IMR-90 (cell line): ENCODE measurements around the gene PPP1R12B. TPM values are rescaled to one million over a fixed set of nuclear protein-coding genes. Genes with fewer than 3 reads are reported as not detected.

Experiments used
- ATAC-seq: fragments of 200-7000 bp; cut with Tn5 transposase; 2 replicates; pipeline ENCODE4 v1.9.1; 2020; ENCODE audit warnings: low read depth, mild to moderate bottlenecking, moderate library complexity
- BruUV-seq: library from RNA; stranded (reverse); fragments of 400-500 nt; replicated peaks from 2 replicates; lab custom pipeline; 2021; lab: Mats Ljungman, UMichigan
- CTCF ChIA-PET: fragments of 300-600 bp; formaldehyde crosslinking; extraction: SDS; loops from one replicate; lab custom pipeline; 2021; ENCODE audit warnings: antibody characterized with exemption; lab: Yijun Ruan, JAX
- POLR2A ChIA-PET: fragments of 300-600 bp; sonication (Branson Sonifier 250); formaldehyde crosslinking; loops from one replicate; lab custom pipeline; 2022; ENCODE audit warnings: antibody characterized with exemption; ENCODE audit not compliant: unreplicated experiment; lab: Charles Lee
- DNase-seq: peaks from one replicate; pipeline ENCODE4 v3.0.0; 2013
- H2AFZ ChIP-seq: replicated peaks from 2 replicates; pipeline ENCODE3; 2013; ENCODE audit warnings: low read length, mild to moderate bottlenecking; ENCODE audit not compliant: poor library complexity
- H2AK5ac ChIP-seq: 2 replicates; pipeline ENCODE4 v1.6.1; 2013; ENCODE audit warnings: low read depth, low read length, inconsistent platforms
- H2AK9ac ChIP-seq: replicated peaks from 2 replicates; pipeline ENCODE3; 2013; ENCODE audit warnings: mild to moderate bottlenecking, low read depth, low read length, moderate library complexity; ENCODE audit not compliant: poor library complexity
- H2BK120ac ChIP-seq: 2 replicates; pipeline ENCODE4 v1.6.1; 2013; ENCODE audit warnings: low read depth, low read length, inconsistent platforms
- H2BK15ac ChIP-seq: 3 replicates; pipeline ENCODE4 v1.6.1; 2013; ENCODE audit warnings: low read depth, low read length, inconsistent platforms
- H2BK20ac ChIP-seq: 2 replicates; pipeline ENCODE4 v1.6.1; 2013; ENCODE audit warnings: low read depth, mild to moderate bottlenecking, inconsistent platforms, low read length, moderate library complexity
- H2BK5ac ChIP-seq: 2 replicates; pipeline ENCODE4 v1.6.1; 2013; ENCODE audit warnings: mild to moderate bottlenecking, low read depth, low read length, inconsistent platforms; ENCODE audit not compliant: poor library complexity, severe bottlenecking
- H3K14ac ChIP-seq: replicated peaks from 2 replicates; pipeline ENCODE4 v1.6.1; 2013; ENCODE audit warnings: low read depth, low read length, inconsistent platforms
- H3K18ac ChIP-seq: 2 replicates; pipeline ENCODE4 v1.6.1; 2013; ENCODE audit warnings: low read depth, low read length, control low read depth
- H3K23ac ChIP-seq: 2 replicates; pipeline ENCODE4 v1.6.1; 2013; ENCODE audit warnings: low read depth, low read length, inconsistent platforms
- H3K27ac ChIP-seq: 2 replicates; pipeline ENCODE4 v1.5.1; 2013; ENCODE audit warnings: mild to moderate bottlenecking, control low read depth, low read length; ENCODE audit not compliant: insufficient read depth
- H3K27me3 ChIP-seq: 2 replicates; pipeline ENCODE4 v1.6.1; 2013; ENCODE audit warnings: low read length; ENCODE audit not compliant: control insufficient read depth, insufficient read depth
- H3K36me3 ChIP-seq: 2 replicates; pipeline ENCODE4 v1.6.1; 2013; ENCODE audit warnings: low read length, mixed read lengths; ENCODE audit not compliant: control insufficient read depth, insufficient read depth
- H3K4ac ChIP-seq: 2 replicates; pipeline ENCODE4 v1.6.1; 2013; ENCODE audit warnings: low read depth, low read length, inconsistent platforms
- H3K4me1 ChIP-seq: 2 replicates; pipeline ENCODE4 v1.6.1; 2013; ENCODE audit warnings: low read length, mixed read lengths; ENCODE audit not compliant: control insufficient read depth, insufficient read depth
- H3K4me2 ChIP-seq: 2 replicates; pipeline ENCODE4 v1.6.1; 2013; ENCODE audit warnings: low read depth, mild to moderate bottlenecking, control low read depth, low read length, moderate library complexity
- H3K4me3 ChIP-seq: 2 replicates; pipeline ENCODE4 v1.5.1; 2013; ENCODE audit warnings: low read depth, mild to moderate bottlenecking, control low read depth, low read length, moderate library complexity; ENCODE audit not compliant: insufficient read depth
- H3K56ac ChIP-seq: 2 replicates; pipeline ENCODE4 v1.6.1; 2013; ENCODE audit warnings: low read length, inconsistent platforms; ENCODE audit not compliant: insufficient read depth; ENCODE audit errors: extremely low read depth
- H3K79me1 ChIP-seq, 2 experiments: 2 replicates each; pipeline ENCODE4 v1.6.1; 2013; ENCODE audit warnings: low read length in 2 of 2, inconsistent platforms in 1 of 2, low read depth in 1 of 2
- H3K9ac ChIP-seq: 2 replicates; pipeline ENCODE4 v1.6.1; 2013; ENCODE audit warnings: low read depth, low read length, control low read depth
- H3K9me1 ChIP-seq: 2 replicates; pipeline ENCODE4 v1.6.1; 2013; ENCODE audit warnings: low read length, inconsistent platforms; ENCODE audit not compliant: insufficient read depth
- H3K9me3 ChIP-seq: 2 replicates; pipeline ENCODE4 v1.6.1; 2013; ENCODE audit warnings: low read length; ENCODE audit not compliant: control insufficient read depth, insufficient read depth
- H4K20me1 ChIP-seq: 2 replicates; pipeline ENCODE4 v1.6.1; 2013; ENCODE audit warnings: low read length, inconsistent platforms; ENCODE audit not compliant: insufficient read depth
- H4K5ac ChIP-seq: 2 replicates; pipeline ENCODE4 v1.6.1; 2013; ENCODE audit warnings: mild to moderate bottlenecking, low read depth, low read length, control low read depth
- H4K8ac ChIP-seq, 2 experiments: 2 replicates each; pipeline ENCODE4 v1.6.1; 2013; ENCODE audit warnings: low read depth in 2 of 2, low read length in 2 of 2, control low read depth in 1 of 2, inconsistent platforms in 1 of 2
- H4K91ac ChIP-seq: 2 replicates; pipeline ENCODE4 v1.6.1; 2013; ENCODE audit warnings: low read depth, low read length, inconsistent platforms; ENCODE audit not compliant: insufficient read depth
- CEBPB ChIP-seq: IDR thresholded peaks from 2 replicates; pipeline ENCODE4 v1.6.1; 2012; ENCODE audit warnings: low read depth, low read length, improper control_type of control experiment
- CTCF ChIP-seq: conservative IDR thresholded peaks from 2 replicates; pipeline ENCODE4 v1.5.1; 2012; ENCODE audit warnings: mild to moderate bottlenecking, low read depth, low read length, improper control_type of control experiment
- MAFK ChIP-seq: IDR thresholded peaks from 2 replicates; pipeline ENCODE4 v1.6.1; 2012; ENCODE audit warnings: low read depth, low read length, improper control_type of control experiment
- RAD21 ChIP-seq: IDR thresholded peaks from 2 replicates; pipeline ENCODE4 v1.6.1; 2012; ENCODE audit warnings: low read length, improper control_type of control experiment
- SMC3 ChIP-seq: fragments of 150-350 bp; IDR thresholded peaks from 2 replicates; pipeline ENCODE4 v1.6.1; 2016; ENCODE audit warnings: low read depth, mild to moderate bottlenecking, antibody characterized with exemption, low read length, moderate library complexity
- USF2 ChIP-seq: fragments of 150-350 bp; IDR thresholded peaks from 2 replicates; pipeline ENCODE4 v1.6.1; 2017; ENCODE audit warnings: mild to moderate bottlenecking, antibody characterized with exemption, low read length, low read depth
- WGBS, 2 experiments: methylation state at CpG; one replicate each; pipeline versions ENCODE4 v1.1.5 to v1.1.7; 2013; ENCODE audit warnings: missing lambda C conversion rate in 2 of 2; ENCODE audit not compliant: insufficient read length in 1 of 2; ENCODE audit errors: extremely low coverage in 2 of 2; 5-methylcytosine and 5-hydroxymethylcytosine counted together
- dilution Hi-C: fragments of 300-500 bp; cut with HindIII; formaldehyde crosslinking; loops from one replicate; pipeline ENCODE4 v1.14.3; 2018; ENCODE audit warnings: low sequenced_read_pairs; ENCODE audit not compliant: unreplicated experiment
- in situ Hi-C: fragments of 300-500 bp; cut with MboI; formaldehyde crosslinking; loops from 3 replicates; pipeline ENCODE4 v1.14.3; 2019; ENCODE audit warnings: low sequenced_read_pairs, inconsistent platforms, mixed read lengths
- intact Hi-C: fragments of 100-400 bp; cut with micrococcal nuclease; formaldehyde crosslinking; loops from 2 replicates; pipeline ENCODE4 v1.10.0; 2022
- polyA plus RNA-seq, 3 experiments: library from polyadenylated mRNA; depleted of rRNA; stranded (reverse); fragments of >200 nt; gene quantifications; 2 replicates each; pipeline ENCODE4 v1.2.3, GENCODE V29; 2012; ENCODE audit warnings: low replicate concordance in 1 of 3
- total RNA-seq: library from RNA; depleted of rRNA; stranded (reverse); fragments of >200 nt; gene quantifications from 2 replicates; pipeline ENCODE4 v1.2.3, GENCODE V29; 2012

The PPP1R12B gene
- total and polyA plus RNA-seq, 2 of the 4 experiments (the other 2 are of a cell fraction) = 8.5 to 12.0 TPM

- no peak overlapping the region for H3K27ac ChIP-seq
- H3K14ac ChIP-seq = no peak overlapping the region
- no peak overlapping the region for H3K4me3 ChIP-seq
- H4K91ac ChIP-seq = no peak overlapping the region
- no peak overlapping the region for H4K5ac ChIP-seq
- H4K8ac ChIP-seq = no peak overlapping the region
- peak; percentile 48 for DNase-seq
- ChIA-PET CTCF (interaction anchor here (0.6 to 1.1 kb wide), 4 partner anchors 70 to 189 kb away, joined by 3 to 5 read pairs (median 4); no protein-coding TSS in a partner anchor), POLR2A (no interaction called here)
- no peaks in the 10 kb centered on the region for H3K27me3 ChIP-seq
- no peak overlapping the region for H2BK120ac ChIP-seq
- TF ChIP-seq RAD21 (peak; percentile 79), CTCF (peak; percentile 58), CEBPB (no peak), USF2 (no peak), MAFK (0 out of 2 replicates have a peak, but pooled peaks have one; percentile 4), SMC3 (peak; percentile 79)
- no peak overlapping the region for H3K18ac ChIP-seq
- H3K9ac ChIP-seq = no peak overlapping the region
- BruUV-seq = no TSS peak
- no peaks in the 10 kb centered on the region for H3K79me1 ChIP-seq
- H2BK5ac ChIP-seq = no peak overlapping the region
- H3K36me3 ChIP-seq = 0 out of 2 replicates have a peak, but pooled peaks cover 1% of the 10 kb centered on the region
- no peaks in the 10 kb centered on the region for H3K9me3 ChIP-seq
- intact Hi-C loops = loop anchor here (1.0 kb wide), 4 partner anchors 70 to 218 kb away; no protein-coding TSS in a partner anchor
- no peak overlapping the region for H3K4me2 ChIP-seq
- H4K20me1 ChIP-seq = no peaks in the 10 kb centered on the region
- no peaks in the 10 kb centered on the region for H3K9me1 ChIP-seq
- no peak overlapping the region for H2BK20ac ChIP-seq
- H3K56ac ChIP-seq = no peak overlapping the region
- H2BK15ac ChIP-seq = no peak overlapping the region
- dilution Hi-C loops = no loop called here
- H3K23ac ChIP-seq = no peak overlapping the region
- H2AK5ac ChIP-seq = no peak overlapping the region
- no peak overlapping the region for H3K4ac ChIP-seq
- in situ Hi-C loops = no loop called here
- ATAC-seq = peak; percentile 46
- H2AK9ac ChIP-seq = no peak overlapping the region
- H2AFZ ChIP-seq = no peak overlapping the region
- WGBS, 2 experiments = 17% methylated on average over 1 of the region's 2 CpGs; no CpG with 5 or more reads in 1 of the 2 experiments
- peaks cover 5% of the 10 kb centered on the region; the same call in 1 of the 2 replicates for H3K4me1 ChIP-seq
Measured at GRCh38 chr1:202501281-202501680, 152.8 kb downstream of the PPP1R12B start.
